ENCODE measurements around the gene AFMID.
A peak's percentile ranks its signal among the peaks of the same experiment; 100 is the strongest.
"Not testable (repeated sequence)": the region's sequence is repeated elsewhere in the genome, so short reads cannot be mapped to it uniquely, and the experiment has no call there.

Gene AFMID

GRCh38 chr17:78154903-78155811, 32.0 kb upstream of the AFMID start:
- no peak for DNase-seq

- no peak for DNase-seq
These were observed 27.5 kb upstream of the AFMID start for GRCh38 chr17:78159575-78160158.

- no peak for DNase-seq
These were observed 23.0 kb upstream of the AFMID start for GRCh38 chr17:78163881-78164747.

GRCh38 chr17:78164748-78165607, 22.2 kb upstream of the AFMID start:
- no peak for DNase-seq

- no peak for DNase-seq
These were observed 20.7 kb upstream of the AFMID start for GRCh38 chr17:78166416-78166815.

- peak; percentile 87 for DNase-seq
These were observed 18.8 kb upstream of the AFMID start, which contains the start of gene SYNGR2 for GRCh38 chr17:78168242-78168902. SYNGR2 (plus strand) TSS chr17:78168581; CDS start chr17:78168617, 36 bp downstream.

GRCh38 chr17:78168903-78169793, 18.0 kb upstream of the AFMID start:
- peak; percentile 79 for DNase-seq

GRCh38 chr17:78170692-78171590, 16.2 kb upstream of the AFMID start:
- DNase-seq = no peak

GRCh38 chr17:78171591-78172248, 15.4 kb upstream of the AFMID start:
- not testable (repeated sequence) for DNase-seq

- DNase-seq = no peak
These were observed 14.7 kb upstream of the AFMID start for GRCh38 chr17:78172249-78173051.

GRCh38 chr17:78173097-78173715, 14.0 kb upstream of the AFMID start:
- peak; percentile 57 for DNase-seq

GRCh38 chr17:78174346-78174869, 12.8 kb upstream of the AFMID start:
- DNase-seq = peak; percentile 11

GRCh38 chr17:78174870-78175642, 12.1 kb upstream of the AFMID start:
- DNase-seq = no peak

GRCh38 chr17:78175643-78175981, 11.6 kb upstream of the AFMID start:
- DNase-seq = no peak

- DNase-seq = peak; percentile 79
These were observed 10.6 kb upstream of the AFMID start for GRCh38 chr17:78176548-78177025.

- DNase-seq = no peak
These were observed 7.8 kb upstream of the AFMID start for GRCh38 chr17:78179372-78179771.

All from CD4-positive, alpha-beta T cell treated with Interleukin-17A for 1 hour (primary cell).